ENCODE results near the gene RHAG.

- no peak for TF ChIP-seq CTCF (IDR thresholded peaks at IDR 0.05; ENCODE audit: control extremely low read depth in 1 of 3, insufficient read depth in 1 of 3, low read depth in 1 of 3, low read length in 3 of 3)
- TF ChIP-seq KDM1A (IDR thresholded peaks at IDR 0.05; ENCODE audit: borderline replicate concordance, low read length): no peak
- no peak for TF ChIP-seq TBP (IDR thresholded peaks at IDR 0.05; ENCODE audit: low read depth, low read length)
- TF ChIP-seq EP300 (IDR thresholded peaks at IDR 0.05; ENCODE audit: borderline replicate concordance in 1 of 2, low read depth in 2 of 2, low read length in 2 of 2): no peak
- no peak for TF ChIP-seq USF2 (IDR thresholded peaks at IDR 0.05; ENCODE audit: low read length)
- no peak for TF ChIP-seq RAD21 (IDR thresholded peaks at IDR 0.05 in 1 of 2, conservative IDR thresholded peaks at IDR 0.05 in 1 of 2; ENCODE audit: low read depth in 2 of 2, low read length in 2 of 2)
- no peak for TF ChIP-seq TEAD4 (IDR thresholded peaks at IDR 0.05; ENCODE audit: low read depth, low read length)
- TF ChIP-seq HDAC6 (IDR thresholded peaks at IDR 0.05; ENCODE audit: low read depth, low read length): no peak
- no peak for TF ChIP-seq POLR2AphosphoS5 (IDR thresholded peaks at IDR 0.05; ENCODE audit: low read depth, low read length)
- TF ChIP-seq ZNF274 (IDR thresholded peaks at IDR 0.05; ENCODE audit: borderline replicate concordance, extremely low read depth, low read length): no peak
- no peak for TF ChIP-seq MAX (IDR thresholded peaks at IDR 0.05)
- no peak for TF ChIP-seq POLR2A (IDR thresholded peaks at IDR 0.05; ENCODE audit: control extremely low read depth in 1 of 2, low read depth in 2 of 2, low read length in 2 of 2)
- no peak for TF ChIP-seq RXRA (IDR thresholded peaks at IDR 0.05; ENCODE audit: insufficient read depth, low read depth, low read length)
- TF ChIP-seq RFX5 (IDR thresholded peaks at IDR 0.05; ENCODE audit: borderline replicate concordance, low read depth, low read length): no peak
These were observed 27.4 kb downstream of the RHAG start for GRCh38 chr6:49609285-49609684.
